Parathyroid adenoma (tissue), 2 donors: ENCODE results near the gene GRM7.

Source experiments
- H2AFZ ChIP-seq: fragments of 300-600 bp; sonication (generic); one replicate; pipeline ENCODE4 v1.7.0; 2017; ENCODE audit warnings: antibody characterized with exemption, mild to moderate bottlenecking
- H3K27ac ChIP-seq: fragments of 300-600 bp; sonication (generic); one replicate; pipeline ENCODE4 v1.7.0; 2017
- H3K27me3 ChIP-seq: fragments of 300-600 bp; sonication (generic); one replicate; pipeline ENCODE4 v1.7.0; 2017; ENCODE audit warnings: low read length; ENCODE audit not compliant: control insufficient read depth, insufficient read depth
- H3K36me3 ChIP-seq: fragments of 300-600 bp; sonication (generic); one replicate; pipeline ENCODE4 v1.7.0; 2017; ENCODE audit warnings: low read length; ENCODE audit not compliant: control insufficient read depth, insufficient read depth
- H3K4me1 ChIP-seq: fragments of 300-600 bp; sonication (generic); one replicate; pipeline ENCODE4 v1.7.0; 2017; ENCODE audit warnings: control low read depth
- H3K4me2 ChIP-seq: fragments of 300-600 bp; sonication (generic); one replicate; pipeline ENCODE4 v1.7.0; 2017; ENCODE audit warnings: low read length
- H3K4me3 ChIP-seq: fragments of 300-600 bp; sonication (generic); one replicate; pipeline ENCODE4 v1.7.0; 2017; ENCODE audit warnings: low read depth, low read length
- H3K79me2 ChIP-seq: fragments of 300-600 bp; sonication (generic); one replicate; pipeline ENCODE4 v1.7.0; 2017; ENCODE audit warnings: control low read depth
- H3K9ac ChIP-seq: fragments of 300-600 bp; sonication (generic); one replicate; pipeline ENCODE4 v1.7.0; 2017; ENCODE audit warnings: mild to moderate bottlenecking
- H3K9me3 ChIP-seq: fragments of 300-600 bp; sonication (generic); one replicate; pipeline ENCODE4 v1.7.0; 2017; ENCODE audit warnings: low read length; ENCODE audit not compliant: control insufficient read depth
- CTCF ChIP-seq: fragments of 300-600 bp; sonication (generic); IDR thresholded peaks from one replicate; pipeline ENCODE4 v1.7.0; 2017; ENCODE audit warnings: antibody characterized with exemption, mild to moderate bottlenecking
- donor health status: primary hyperparathyroidism.

GRM7 gene

DNA sequence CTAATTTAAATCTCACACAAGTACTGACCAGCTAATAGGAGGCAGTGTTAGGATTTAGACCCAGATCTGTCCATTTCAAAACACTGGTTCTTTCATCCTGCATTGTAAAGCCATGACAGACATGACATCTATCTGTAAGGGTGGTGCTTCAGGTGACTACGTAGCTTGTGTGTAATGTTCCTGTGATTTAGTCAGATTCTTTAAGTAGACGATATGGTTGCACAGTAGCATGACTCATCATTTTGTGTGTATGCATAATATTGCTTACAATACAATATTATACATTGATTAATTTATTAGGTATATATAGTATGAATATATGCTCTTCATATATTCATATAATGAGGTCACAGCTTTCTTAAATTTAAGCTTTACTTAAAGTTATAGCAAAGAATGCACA is 628.5 kb downstream of the GRM7 start:
- H2AFZ ChIP-seq, result no peak overlapping the region
- H3K27ac ChIP-seq, result no peak overlapping the region
- no peaks in the 10 kb centered on the region for H3K27me3 ChIP-seq
- H3K4me1 ChIP-seq, result no peaks in the 10 kb centered on the region
- H3K79me2 ChIP-seq, result no peaks in the 10 kb centered on the region
- no peak overlapping the region for H3K9ac ChIP-seq
- H3K9me3 ChIP-seq, result no peaks in the 10 kb centered on the region
- H3K4me3 ChIP-seq, result no peak overlapping the region
- no peaks in the 10 kb centered on the region for H3K36me3 ChIP-seq
- no peak for TF ChIP-seq CTCF
- H3K4me2 ChIP-seq, result no peak overlapping the region

- H3K4me1 ChIP-seq, result no peaks in the 10 kb centered on the region
- H3K27ac ChIP-seq, result no peak overlapping the region
- H3K4me2 ChIP-seq, result no peak overlapping the region
- no peak overlapping the region for H3K4me3 ChIP-seq
- no peaks in the 10 kb centered on the region for H3K79me2 ChIP-seq
- no peaks in the 10 kb centered on the region for H3K27me3 ChIP-seq
- H3K9ac ChIP-seq, result no peak overlapping the region
- H2AFZ ChIP-seq, result no peak overlapping the region
- TF ChIP-seq CTCF, result no peak
- H3K36me3 ChIP-seq, result no peaks in the 10 kb centered on the region
- H3K9me3 ChIP-seq, result no peaks in the 10 kb centered on the region
Measured at GRCh38 chr3:7498715-7499114, 637.8 kb downstream of the GRM7 start.

- no peaks in the 10 kb centered on the region for H3K4me1 ChIP-seq
- H3K4me3 ChIP-seq, result no peak overlapping the region
- H3K9me3 ChIP-seq, result no peaks in the 10 kb centered on the region
- H3K36me3 ChIP-seq, result no peaks in the 10 kb centered on the region
- no peak overlapping the region for H3K4me2 ChIP-seq
- no peak overlapping the region for H3K27ac ChIP-seq
- no peak overlapping the region for H3K9ac ChIP-seq
- TF ChIP-seq CTCF, result no peak
- no peaks in the 10 kb centered on the region for H3K79me2 ChIP-seq
- H3K27me3 ChIP-seq, result no peaks in the 10 kb centered on the region
- no peak overlapping the region for H2AFZ ChIP-seq
Measured at GRCh38 chr3:7503431-7503830, 642.5 kb downstream of the GRM7 start.

DNA sequence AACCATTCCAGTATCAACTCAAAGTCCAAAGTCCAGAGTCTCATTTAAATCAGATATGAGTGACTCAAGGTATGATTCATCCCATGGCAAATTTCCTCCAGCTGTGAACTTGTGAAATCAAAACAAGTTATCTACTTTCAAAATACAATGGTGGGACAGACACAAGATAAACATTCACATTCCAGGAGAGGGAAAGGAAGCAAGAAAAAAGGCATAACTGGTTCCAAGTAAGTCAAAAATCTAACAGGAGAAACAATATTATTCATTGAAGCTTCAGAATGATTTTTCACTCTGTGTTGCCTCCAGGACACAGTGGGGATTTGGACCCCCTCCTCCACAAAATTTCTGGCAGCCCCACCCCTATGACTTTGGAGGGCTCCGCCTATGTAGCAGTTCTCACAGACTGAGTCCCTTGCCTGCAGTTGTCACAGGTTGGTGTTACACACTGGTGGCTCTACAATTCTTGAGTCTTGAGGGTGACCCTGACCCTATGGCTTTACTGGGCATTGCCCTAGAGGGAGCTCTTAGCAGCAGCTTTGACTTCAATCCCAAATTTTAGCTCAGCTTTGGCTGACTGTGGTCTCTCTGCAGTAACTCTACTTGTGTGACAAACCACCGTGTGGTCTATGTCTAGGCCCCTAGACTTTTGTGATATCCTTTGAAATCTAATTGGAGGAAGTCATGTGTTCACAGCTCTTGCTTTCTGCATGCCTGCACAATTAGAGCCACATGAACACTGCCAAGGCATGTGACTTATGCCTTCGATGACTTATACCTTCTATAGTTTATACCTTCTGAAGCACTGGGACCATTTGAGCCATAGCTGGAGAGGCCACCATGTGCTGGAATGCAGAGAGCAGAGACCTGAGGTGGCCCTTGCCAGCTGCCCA is 644.2 kb downstream of the GRM7 start:
- no peaks in the 10 kb centered on the region for H3K79me2 ChIP-seq
- no peak overlapping the region for H3K9ac ChIP-seq
- no peaks in the 10 kb centered on the region for H3K4me1 ChIP-seq
- H3K4me3 ChIP-seq, result no peak overlapping the region
- H3K36me3 ChIP-seq, result no peaks in the 10 kb centered on the region
- H3K27ac ChIP-seq, result no peak overlapping the region
- no peak overlapping the region for H2AFZ ChIP-seq
- no peak overlapping the region for H3K4me2 ChIP-seq
- H3K9me3 ChIP-seq, result no peaks in the 10 kb centered on the region
- no peak for TF ChIP-seq CTCF
- H3K27me3 ChIP-seq, result no peaks in the 10 kb centered on the region
